ENCODE data around the gene SET.

Gene SET

GRCh38 chr9:128675382-128675781, 13.6 kb upstream of the SET start:
- DNase-seq (ENCODE audit: insufficient read length, low spot score) (no peak), FAIRE-seq (no peak)
- TF ChIP-seq CTCF (IDR thresholded peaks at IDR 0.05; ENCODE audit: insufficient read depth, missing control alignments): no peak

- FAIRE-seq (no peak), DNase-seq (ENCODE audit: insufficient read length, low spot score) (no peak)
- TF ChIP-seq CTCF (IDR thresholded peaks at IDR 0.05; ENCODE audit: insufficient read depth, missing control alignments): no peak
Measured at GRCh38 chr9:128677794-128678193, 11.2 kb upstream of the SET start.

GRCh38 chr9:128683340-128684064, 5.5 kb upstream of the SET start:
- no peak for TF ChIP-seq CTCF (IDR thresholded peaks at IDR 0.05; ENCODE audit: insufficient read depth, missing control alignments)
- no peak for FAIRE-seq
- no peak for DNase-seq (ENCODE audit: insufficient read length, low spot score)

GRCh38 chr9:128684065-128684324, 5.0 kb upstream of the SET start:
- FAIRE-seq (no peak), DNase-seq (ENCODE audit: insufficient read length, low spot score) (no peak)
- TF ChIP-seq CTCF (IDR thresholded peaks at IDR 0.05; ENCODE audit: insufficient read depth, missing control alignments): no peak

GRCh38 chr9:128684325-128685199, 4.5 kb upstream of the SET start:
- no peak for TF ChIP-seq CTCF (IDR thresholded peaks at IDR 0.05; ENCODE audit: insufficient read depth, missing control alignments)
- DNase-seq (ENCODE audit: insufficient read length, low spot score) (no peak), FAIRE-seq (no peak)

GRCh38 chr9:128685636-128686489, 3.2 kb upstream of the SET start:
- no peak for TF ChIP-seq CTCF (IDR thresholded peaks at IDR 0.05; ENCODE audit: insufficient read depth, missing control alignments)
- DNase-seq (ENCODE audit: insufficient read length, low spot score) (no peak), FAIRE-seq (no peak)

Measured in D721Med (cell line).